ENCODE data around the gene E2F4.

E2F4 gene

GRCh38 chr16:67158637-67159600 lies 33.0 kb upstream of the E2F4 start:
- no peak for DNase-seq

GRCh38 chr16:67161595-67162058 lies 30.3 kb upstream of the E2F4 start:
- DNase-seq, result no peak

- no peak for DNase-seq
Observed at GRCh38 chr16:67162506-67163163, 29.3 kb upstream of the E2F4 start.

- no peak for DNase-seq
Observed at GRCh38 chr16:67163164-67163998, 28.6 kb upstream of the E2F4 start.

- no peak for DNase-seq
Observed at GRCh38 chr16:67163999-67164558, 27.9 kb upstream of the E2F4 start.

- no peak for DNase-seq
Observed at GRCh38 chr16:67164599-67165061, 27.3 kb upstream of the E2F4 start, which contains the start of gene HSF4. Gene HSF4, plus strand, starts transcription at chr16:67164745. Its CDS starts 67 bp downstream, at chr16:67164812.

GRCh38 chr16:67165121-67166078 lies 26.6 kb upstream of the E2F4 start:
- DNase-seq, result no peak

GRCh38 chr16:67166110-67166547 lies 25.8 kb upstream of the E2F4 start:
- DNase-seq, result no peak

- DNase-seq, result no peak
Observed at GRCh38 chr16:67166598-67167168, 25.3 kb upstream of the E2F4 start.

- no peak for DNase-seq
Observed at GRCh38 chr16:67167588-67167987, 24.4 kb upstream of the E2F4 start.

GRCh38 chr16:67169011-67169451 lies 22.9 kb upstream of the E2F4 start:
- DNase-seq, result no peak

- DNase-seq, result no peak
Observed at GRCh38 chr16:67169642-67170167, 22.2 kb upstream of the E2F4 start.

GRCh38 chr16:67170168-67170948 lies 21.6 kb upstream of the E2F4 start, which contains the start of gene NOL3:
Gene NOL3, plus strand, starts transcription at chr16:67170538.
- DNase-seq, result no peak

- no peak for DNase-seq
Observed at GRCh38 chr16:67170949-67171649, 20.9 kb upstream of the E2F4 start.

GRCh38 chr16:67173323-67173722 lies 18.6 kb upstream of the E2F4 start:
- no peak for DNase-seq

- DNase-seq, result no peak
Observed at GRCh38 chr16:67173808-67174705, 17.9 kb upstream of the E2F4 start.

- DNase-seq, result no peak
Observed at GRCh38 chr16:67174706-67175231, 17.2 kb upstream of the E2F4 start.

- no peak for DNase-seq
Observed at GRCh38 chr16:67176662-67177061, 15.3 kb upstream of the E2F4 start.
